HUES6 (cell line): ENCODE data around the gene FALEC.

ENCODE experiments used
- H3K27ac ChIP-seq: 2 replicates; pipeline ENCODE4 v1.7.0; 2013; ENCODE audit warnings: low read depth, mild to moderate bottlenecking, low read length, inconsistent platforms
- H3K27me3 ChIP-seq: 2 replicates; pipeline ENCODE4 v1.6.1; 2013; ENCODE audit warnings: low read length; ENCODE audit not compliant: control insufficient read depth, insufficient read depth
- H3K36me3 ChIP-seq: 2 replicates; pipeline ENCODE4 v1.6.1; 2013; ENCODE audit warnings: low read length; ENCODE audit not compliant: control insufficient read depth, insufficient read depth
- H3K4me1 ChIP-seq: 2 replicates; pipeline ENCODE4 v1.6.1; 2013; ENCODE audit warnings: low read length; ENCODE audit not compliant: control insufficient read depth, insufficient read depth
- H3K4me3 ChIP-seq: 2 replicates; pipeline ENCODE4 v1.5.1; 2013; ENCODE audit warnings: low read depth, low read length
- H3K9ac ChIP-seq: one replicate; pipeline ENCODE4 v1.6.1; 2013; ENCODE audit warnings: mild to moderate bottlenecking, low read length
- H3K9me3 ChIP-seq: 2 replicates; pipeline ENCODE4 v1.6.1; 2013; ENCODE audit warnings: low read depth, low read length; ENCODE audit not compliant: control insufficient read depth, insufficient read depth

FALEC gene

DNA sequence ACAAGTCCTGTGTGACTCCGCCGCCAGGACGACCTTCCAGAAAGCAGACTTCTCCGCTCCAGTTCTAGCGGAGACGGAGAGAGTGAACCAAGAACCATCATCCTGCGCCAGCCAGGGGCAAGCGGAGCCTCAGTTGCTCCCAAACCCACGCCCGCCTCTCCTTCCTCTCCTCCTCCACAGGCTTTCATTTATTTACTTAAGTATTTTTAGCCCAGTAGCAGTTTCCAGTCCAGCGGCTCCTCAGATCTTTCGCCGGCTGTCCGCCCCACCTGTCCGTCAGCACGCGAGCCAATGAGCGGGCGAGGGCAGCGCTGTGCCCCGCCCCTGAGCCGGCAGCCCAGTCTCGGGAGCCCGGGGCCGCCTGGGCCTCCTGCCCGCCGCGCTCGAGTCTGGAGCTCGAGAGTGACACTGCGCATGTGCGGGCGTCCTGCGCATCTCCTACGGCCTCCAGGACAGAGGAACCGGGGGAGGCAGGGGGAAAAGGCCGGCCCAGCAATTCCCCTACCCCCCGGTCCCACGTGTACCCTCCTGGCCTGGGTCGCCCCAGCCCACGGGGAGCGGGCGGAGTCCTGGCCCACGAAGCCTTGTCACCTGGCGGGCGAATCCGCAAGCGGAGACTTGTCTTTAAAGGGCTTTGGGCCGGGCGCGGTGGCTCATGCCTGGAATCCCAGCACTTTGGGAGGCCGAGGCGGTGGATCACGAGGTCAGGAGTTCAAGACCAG is at the start of gene FALEC:
TSS of gene FALEC (plus strand) at position 425 of the 722 bp plus-strand sequence.
- peak within 1 kb of the TSS; percentile 65 for H3K9ac ChIP-seq
- H3K9me3 ChIP-seq = no peaks in the 10 kb centered on the region
- peak within 1 kb of the TSS; percentile 73 for H3K4me3 ChIP-seq
- H3K27ac ChIP-seq = peak within 1 kb of the TSS; percentile 4; the same call in 1 of the 2 replicates
- peaks cover 8% of the 10 kb centered on the region; the same call in 1 of the 2 replicates for H3K36me3 ChIP-seq
- peaks cover 4% of the 10 kb centered on the region for H3K4me1 ChIP-seq
- no peaks in the 10 kb centered on the region for H3K27me3 ChIP-seq

DNA sequence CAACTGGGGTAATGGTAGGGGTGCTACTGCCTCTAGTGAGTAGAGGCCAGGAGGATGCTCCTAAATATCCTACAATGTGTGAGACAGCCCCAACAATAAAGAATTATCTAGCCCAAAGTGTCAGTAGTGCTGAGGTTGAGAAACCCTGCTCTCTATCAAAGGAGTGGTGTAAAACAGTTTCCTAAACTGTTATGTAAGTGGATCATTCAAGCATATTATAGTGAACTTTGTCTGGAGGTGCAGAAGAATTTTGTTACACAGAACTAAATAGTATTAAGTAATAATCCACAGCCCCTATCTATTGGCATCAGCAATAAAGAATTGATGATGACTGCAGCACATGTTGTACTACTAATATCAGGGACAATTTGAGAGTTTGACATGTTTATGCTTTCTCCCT is 48.6 kb upstream of the FALEC start:
- no peaks in the 10 kb centered on the region for H3K27me3 ChIP-seq
- no peaks in the 10 kb centered on the region for H3K9me3 ChIP-seq
- no peak overlapping the region for H3K4me3 ChIP-seq
- no peak overlapping the region for H3K27ac ChIP-seq
- no peak overlapping the region for H3K9ac ChIP-seq
- H3K4me1 ChIP-seq = no peaks in the 10 kb centered on the region; the same call in 1 of the 2 replicates
- H3K36me3 ChIP-seq = peaks cover 58% of the 10 kb centered on the region

DNA sequence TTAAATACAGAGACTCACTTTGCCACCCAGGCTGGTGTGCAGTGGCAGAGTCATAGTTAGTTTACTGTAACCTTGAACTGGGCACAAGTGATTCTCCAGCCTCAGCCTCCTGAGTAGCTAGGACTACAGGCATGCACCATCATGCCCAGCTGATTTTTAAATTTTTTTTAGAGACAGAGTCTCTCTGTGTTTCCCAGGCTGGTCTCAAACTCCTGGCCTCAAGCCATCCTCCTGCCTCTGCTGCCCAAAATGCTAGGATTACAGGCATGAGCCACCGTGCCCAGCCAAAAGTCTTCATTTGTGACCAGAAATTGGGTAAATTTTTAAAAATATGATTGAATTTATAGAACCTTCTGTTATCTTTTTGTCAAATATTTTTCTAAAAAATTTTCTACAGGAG is 46.3 kb upstream of the FALEC start:
- Histone ChIP-seq H3K27me3 (no peaks in the 10 kb centered on the region), H3K27ac (no peak overlapping the region), H3K4me1 (peaks cover 9% of the 10 kb centered on the region; the same call in 1 of the 2 replicates), H3K36me3 (peaks cover 65% of the 10 kb centered on the region), H3K9me3 (no peaks in the 10 kb centered on the region), H3K9ac (no peak overlapping the region), H3K4me3 (no peak overlapping the region)

DNA sequence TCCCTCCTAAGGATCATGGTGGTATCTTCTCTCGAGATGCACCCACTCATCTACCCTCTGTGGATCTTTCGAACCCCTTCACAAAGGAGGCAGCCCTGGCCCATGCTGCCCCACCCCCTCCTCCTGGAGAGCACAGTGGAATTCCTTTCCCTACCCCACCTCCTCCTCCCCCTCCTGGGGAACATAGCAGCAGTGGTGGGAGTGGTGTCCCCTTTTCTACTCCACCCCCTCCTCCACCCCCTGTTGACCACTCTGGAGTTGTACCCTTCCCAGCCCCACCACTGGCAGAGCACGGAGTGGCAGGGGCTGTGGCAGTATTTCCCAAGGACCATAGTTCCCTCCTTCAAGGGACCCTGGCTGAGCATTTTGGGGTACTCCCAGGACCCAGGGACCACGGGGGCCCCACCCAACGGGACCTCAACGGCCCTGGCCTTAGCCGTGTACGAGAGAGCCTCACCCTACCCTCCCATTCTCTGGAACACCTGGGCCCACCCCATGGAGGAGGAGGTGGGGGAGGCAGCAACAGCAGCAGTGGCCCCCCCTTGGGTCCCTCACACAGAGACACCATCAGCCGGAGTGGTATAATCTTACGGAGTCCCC is 42.9 kb upstream of the FALEC start:
- H3K27me3 ChIP-seq = no peaks in the 10 kb centered on the region
- H3K27ac ChIP-seq = no peak overlapping the region
- no peak overlapping the region for H3K4me3 ChIP-seq
- no peak overlapping the region for H3K9ac ChIP-seq
- peaks cover 40% of the 10 kb centered on the region for H3K36me3 ChIP-seq
- peaks cover 9% of the 10 kb centered on the region; the same call in 1 of the 2 replicates for H3K4me1 ChIP-seq
- no peaks in the 10 kb centered on the region for H3K9me3 ChIP-seq

DNA sequence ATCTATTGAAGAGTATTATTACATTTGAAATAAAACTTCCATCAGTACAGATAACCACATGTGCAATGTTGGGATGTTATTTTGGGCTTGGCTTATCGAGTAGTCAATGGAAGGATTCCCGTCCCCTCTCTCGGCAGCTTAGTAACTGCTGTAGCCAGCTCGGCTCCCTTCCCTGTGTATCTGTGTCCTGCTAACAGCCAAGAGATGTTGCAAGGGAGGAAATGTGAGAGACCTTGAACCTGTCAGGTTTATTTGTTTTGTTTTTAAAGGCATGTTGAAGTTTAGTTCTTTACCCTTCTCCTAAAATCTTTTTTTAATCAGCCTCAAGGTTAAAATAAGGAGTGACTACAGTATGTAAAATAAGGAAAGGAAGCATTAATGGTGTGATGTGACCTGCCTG is 41.9 kb upstream of the FALEC start:
- Histone ChIP-seq H3K36me3 (peaks cover 37% of the 10 kb centered on the region), H3K27ac (no peak overlapping the region), H3K9ac (no peak overlapping the region), H3K27me3 (no peaks in the 10 kb centered on the region), H3K4me1 (peaks cover 9% of the 10 kb centered on the region; the same call in 1 of the 2 replicates), H3K9me3 (no peaks in the 10 kb centered on the region), H3K4me3 (no peak overlapping the region)

DNA sequence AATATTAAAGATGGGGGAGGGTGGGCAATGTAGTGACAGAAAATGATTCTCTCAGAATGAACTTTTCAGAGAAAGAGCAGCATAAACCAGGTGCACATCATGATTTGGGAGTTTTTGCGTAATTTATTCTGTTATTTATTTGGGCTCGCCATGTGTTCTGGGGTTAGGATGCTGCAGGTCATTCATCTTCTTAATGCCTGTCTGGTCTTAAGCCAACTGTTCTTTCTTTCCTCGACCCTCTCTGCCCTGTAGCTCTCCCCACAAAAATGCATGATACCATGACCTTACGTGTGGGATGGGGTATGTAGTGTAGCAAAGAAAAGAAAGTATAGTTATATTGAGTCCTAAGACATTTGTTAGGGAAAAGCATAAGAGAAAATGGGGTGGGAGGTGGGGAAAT is 40.7 kb upstream of the FALEC start:
- H3K36me3 ChIP-seq = peaks cover 33% of the 10 kb centered on the region
- no peaks in the 10 kb centered on the region for H3K9me3 ChIP-seq
- H3K9ac ChIP-seq = no peak overlapping the region
- H3K4me1 ChIP-seq = peaks cover 9% of the 10 kb centered on the region; the same call in 1 of the 2 replicates
- no peaks in the 10 kb centered on the region for H3K27me3 ChIP-seq
- no peak overlapping the region for H3K4me3 ChIP-seq
- H3K27ac ChIP-seq = no peak overlapping the region

DNA sequence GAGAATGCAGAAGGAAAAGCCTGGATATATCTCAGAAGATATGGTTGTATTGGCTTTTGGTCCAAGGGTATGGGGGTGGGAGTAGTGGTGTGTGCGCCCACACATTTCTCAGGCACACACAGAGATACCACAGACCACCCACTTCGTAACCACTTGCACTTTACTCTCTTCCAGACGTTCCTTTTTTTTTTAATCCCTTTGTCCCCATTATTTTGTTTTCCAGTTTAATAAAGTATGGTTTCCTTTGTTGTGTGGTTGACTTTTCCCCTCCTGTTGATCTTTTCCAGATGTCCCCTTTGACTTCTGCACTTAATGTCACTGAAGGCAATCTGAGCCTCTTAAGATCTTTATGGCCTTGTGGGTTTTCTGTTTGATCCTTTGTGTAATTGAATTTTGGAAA is 38.8 kb upstream of the FALEC start:
- H3K36me3 ChIP-seq = peaks cover 14% of the 10 kb centered on the region
- H3K4me1 ChIP-seq = peaks cover 9% of the 10 kb centered on the region; the same call in 1 of the 2 replicates
- no peak overlapping the region for H3K4me3 ChIP-seq
- no peak overlapping the region for H3K27ac ChIP-seq
- H3K9me3 ChIP-seq = no peaks in the 10 kb centered on the region
- no peaks in the 10 kb centered on the region for H3K27me3 ChIP-seq
- H3K9ac ChIP-seq = no peak overlapping the region

DNA sequence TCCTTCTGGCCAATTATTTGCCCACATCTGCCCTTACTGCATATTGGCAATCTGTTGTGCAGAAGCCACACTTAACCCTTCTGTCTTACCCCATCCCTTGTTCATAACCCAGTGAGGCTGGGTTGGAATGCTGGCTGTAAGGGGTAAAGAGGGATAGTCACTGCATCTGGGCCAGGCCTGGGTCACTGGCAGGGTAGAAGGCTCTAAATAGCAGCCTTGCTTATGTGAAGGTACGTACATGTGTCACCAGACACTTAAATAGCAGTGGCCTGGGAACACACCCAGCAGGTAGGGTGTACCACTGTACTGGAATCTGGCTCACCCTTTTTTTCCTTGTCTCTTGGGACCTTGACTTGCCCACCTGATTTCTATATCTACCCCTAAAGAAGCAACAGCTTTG is 38.2 kb upstream of the FALEC start:
- peaks cover 6% of the 10 kb centered on the region; the same call in 1 of the 2 replicates for H3K4me1 ChIP-seq
- H3K9ac ChIP-seq = no peak overlapping the region
- H3K9me3 ChIP-seq = no peaks in the 10 kb centered on the region
- no peak overlapping the region for H3K4me3 ChIP-seq
- no peaks in the 10 kb centered on the region for H3K27me3 ChIP-seq
- peaks cover 9% of the 10 kb centered on the region for H3K36me3 ChIP-seq
- no peak overlapping the region for H3K27ac ChIP-seq

DNA sequence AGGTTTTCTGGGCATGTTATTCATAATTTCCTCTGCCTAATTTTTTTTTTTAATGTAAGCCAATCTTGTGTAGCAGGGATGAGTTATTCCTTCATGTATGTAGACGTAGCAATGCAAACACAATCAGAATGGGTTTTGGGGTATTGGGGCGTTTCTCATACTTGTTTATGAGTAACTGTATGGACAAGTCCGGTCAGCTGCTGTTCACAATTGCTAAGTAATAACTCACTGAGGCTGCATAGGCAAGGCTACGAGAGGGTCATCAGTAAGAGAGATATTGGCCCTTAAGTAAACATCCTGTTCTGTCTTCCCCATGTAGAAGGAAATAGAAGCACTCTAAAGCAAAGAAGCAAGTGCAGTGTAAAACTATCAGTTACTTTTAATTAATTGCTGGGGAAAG is 37.8 kb upstream of the FALEC start:
- H3K4me1 ChIP-seq = peaks cover 2% of the 10 kb centered on the region; the same call in 1 of the 2 replicates
- no peak overlapping the region for H3K27ac ChIP-seq
- no peaks in the 10 kb centered on the region for H3K27me3 ChIP-seq
- H3K4me3 ChIP-seq = no peak overlapping the region
- H3K9me3 ChIP-seq = no peaks in the 10 kb centered on the region
- peaks cover 5% of the 10 kb centered on the region for H3K36me3 ChIP-seq
- H3K9ac ChIP-seq = no peak overlapping the region

DNA sequence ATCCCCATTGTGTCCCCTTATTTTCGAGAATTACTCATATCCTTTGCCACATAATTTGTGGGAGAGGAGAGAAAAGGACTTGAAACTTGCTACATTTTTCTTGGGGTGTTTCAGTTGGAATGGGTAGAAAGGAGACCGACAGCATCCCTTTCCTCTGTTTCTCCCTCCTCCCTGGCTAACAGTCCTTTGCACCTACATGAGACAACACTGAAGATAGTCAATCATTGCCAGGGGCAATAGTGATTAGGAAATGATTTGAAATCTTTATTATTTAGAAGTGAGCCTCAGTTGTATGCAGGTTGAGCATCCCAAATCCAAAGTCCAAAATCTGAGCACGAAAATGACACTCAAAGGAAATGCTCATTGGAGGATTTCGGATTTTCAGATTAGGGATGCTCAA is 36.2 kb upstream of the FALEC start:
- no peak overlapping the region for H3K27ac ChIP-seq
- H3K4me3 ChIP-seq = no peak overlapping the region
- H3K36me3 ChIP-seq = no peaks in the 10 kb centered on the region
- H3K9ac ChIP-seq = no peak overlapping the region
- H3K9me3 ChIP-seq = no peaks in the 10 kb centered on the region
- H3K4me1 ChIP-seq = no peaks in the 10 kb centered on the region; the same call in 1 of the 2 replicates
- no peaks in the 10 kb centered on the region for H3K27me3 ChIP-seq

DNA sequence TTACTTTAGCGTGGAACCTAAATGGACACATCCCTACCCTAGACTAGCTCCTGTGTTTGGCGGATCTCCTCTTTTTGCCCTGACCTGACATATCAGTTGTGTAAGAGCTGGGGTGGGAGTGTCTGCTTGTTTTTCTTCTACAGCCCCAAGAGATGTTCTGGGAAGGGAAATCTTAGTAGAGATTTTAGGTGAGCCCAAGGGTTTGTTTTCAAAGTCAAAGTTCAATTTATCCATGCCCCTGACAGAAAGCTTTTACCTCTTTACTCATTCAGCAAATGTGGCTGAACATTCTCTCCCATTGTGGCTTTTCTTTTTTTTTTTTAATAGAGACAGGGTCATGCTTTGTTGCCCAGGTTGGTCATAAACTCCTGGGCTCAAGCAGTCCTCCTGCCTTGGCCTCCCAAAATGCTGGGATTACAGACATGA is 35.6 kb upstream of the FALEC start:
- Histone ChIP-seq H3K27ac (no peak overlapping the region), H3K4me3 (no peak overlapping the region), H3K9me3 (no peaks in the 10 kb centered on the region), H3K27me3 (no peaks in the 10 kb centered on the region), H3K4me1 (no peaks in the 10 kb centered on the region; the same call in 1 of the 2 replicates), H3K36me3 (no peaks in the 10 kb centered on the region), H3K9ac (no peak overlapping the region)
